Effector memory CD4-positive, alpha-beta T cell (primary cell): ENCODE measurements around the gene COPRS.
A peak's percentile ranks its signal among the peaks of the same experiment; 100 is the strongest.

Experiments used
- DNase-seq, 3 donors: peaks; one replicate each; pipeline ENCODE4 v3.0.0-alpha.2; 2020
- H3K27ac ChIP-seq: 2 replicates; pipeline ENCODE4 v1.7.0; 2013; ENCODE audit warnings: mild to moderate bottlenecking, low read length, moderate library complexity; ENCODE audit not compliant: insufficient read depth, poor library complexity, severe bottlenecking
- H3K27me3 ChIP-seq: replicated peaks from 2 replicates; pipeline ENCODE4 v1.7.0; 2013; ENCODE audit warnings: mild to moderate bottlenecking, low read length; ENCODE audit not compliant: insufficient read depth, control insufficient read depth, poor library complexity, severe bottlenecking
- H3K36me3 ChIP-seq: 2 replicates; pipeline ENCODE4 v1.7.0; 2013; ENCODE audit warnings: mild to moderate bottlenecking, low read length, moderate library complexity; ENCODE audit not compliant: control insufficient read depth, insufficient read depth
- H3K4me1 ChIP-seq: 2 replicates; pipeline ENCODE4 v1.7.0; 2013; ENCODE audit warnings: low read length, mild to moderate bottlenecking; ENCODE audit not compliant: control insufficient read depth, insufficient read depth, poor library complexity, severe bottlenecking
- H3K4me3 ChIP-seq: 2 replicates; pipeline ENCODE4 v1.7.0; 2013; ENCODE audit warnings: low read length, low read depth, mild to moderate bottlenecking; ENCODE audit not compliant: insufficient read depth, poor library complexity, severe bottlenecking
- H3K9me3 ChIP-seq: 2 replicates; pipeline ENCODE4 v1.7.0; 2013; ENCODE audit warnings: mild to moderate bottlenecking, low read length, moderate library complexity; ENCODE audit not compliant: control insufficient read depth

The COPRS gene

DNA sequence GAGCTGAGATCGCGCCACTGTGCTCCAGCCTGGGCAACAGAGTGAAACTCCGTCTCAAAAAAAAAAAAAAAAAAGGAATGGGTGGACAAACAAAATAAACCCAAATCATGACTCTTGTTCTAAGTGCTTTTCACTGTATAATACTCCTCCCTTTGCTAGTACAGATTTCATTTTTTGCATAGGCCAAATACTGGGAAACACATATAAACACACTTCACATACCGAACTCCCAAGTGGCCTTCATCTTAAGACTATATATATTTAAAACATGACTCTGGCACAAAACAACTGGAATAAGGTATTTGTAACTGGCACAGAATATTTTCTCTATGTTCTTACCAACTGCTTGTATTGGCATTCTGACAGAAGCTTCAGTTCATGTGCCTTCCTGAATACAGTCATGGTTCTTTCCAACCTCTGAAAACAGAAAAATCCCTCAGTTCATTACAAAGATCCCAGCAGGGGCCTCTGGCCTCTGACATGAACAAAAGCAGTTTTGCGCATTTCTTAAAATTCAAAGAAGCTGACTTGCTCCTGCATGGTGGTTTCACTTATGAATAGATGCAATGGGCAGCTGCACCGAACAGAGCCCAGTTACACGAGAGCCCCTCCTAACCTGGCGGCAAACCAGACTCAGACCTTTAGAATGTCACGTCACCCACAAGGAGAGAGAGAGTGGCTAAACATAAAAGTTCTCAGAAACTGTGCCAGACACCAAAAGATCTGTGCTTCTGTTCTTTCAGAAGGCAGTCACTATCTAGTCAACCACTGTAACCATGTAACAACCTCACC, 19.1 kb upstream of the COPRS start:
- Histone ChIP-seq H3K4me1 (no peaks in the 10 kb centered on the region), H3K27ac (no peak overlapping the region), H3K9me3 (no peaks in the 10 kb centered on the region), H3K27me3 (no peaks in the 10 kb centered on the region), H3K36me3 (peaks cover 65% of the 10 kb centered on the region), H3K4me3 (no peak overlapping the region)
- DNase-seq: no peak

DNA sequence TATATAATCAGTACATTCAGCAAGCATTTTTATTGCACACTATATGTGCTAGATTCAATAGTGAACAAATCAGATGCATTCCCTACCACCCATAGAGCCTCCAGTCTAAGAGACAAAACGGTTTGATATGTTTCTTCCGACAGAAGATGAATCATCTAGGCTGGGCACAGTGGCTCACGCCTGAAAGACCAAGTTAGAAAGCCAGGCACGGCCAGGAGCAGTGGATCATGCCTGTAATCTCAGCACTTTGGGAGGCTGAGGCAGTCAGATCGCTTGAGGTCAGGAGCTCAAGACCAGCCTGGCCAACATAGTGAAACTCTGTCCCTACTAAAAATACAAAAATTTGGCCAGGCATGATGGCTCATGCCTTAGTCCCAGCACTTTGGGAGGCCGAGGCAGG, 18.3 kb upstream of the COPRS start:
- no peak overlapping the region for H3K27ac ChIP-seq
- H3K36me3 ChIP-seq: peaks cover 71% of the 10 kb centered on the region
- no peak overlapping the region for H3K4me3 ChIP-seq
- no peaks in the 10 kb centered on the region for H3K27me3 ChIP-seq
- H3K4me1 ChIP-seq: no peaks in the 10 kb centered on the region
- no peaks in the 10 kb centered on the region for H3K9me3 ChIP-seq
- no peak for DNase-seq

DNA sequence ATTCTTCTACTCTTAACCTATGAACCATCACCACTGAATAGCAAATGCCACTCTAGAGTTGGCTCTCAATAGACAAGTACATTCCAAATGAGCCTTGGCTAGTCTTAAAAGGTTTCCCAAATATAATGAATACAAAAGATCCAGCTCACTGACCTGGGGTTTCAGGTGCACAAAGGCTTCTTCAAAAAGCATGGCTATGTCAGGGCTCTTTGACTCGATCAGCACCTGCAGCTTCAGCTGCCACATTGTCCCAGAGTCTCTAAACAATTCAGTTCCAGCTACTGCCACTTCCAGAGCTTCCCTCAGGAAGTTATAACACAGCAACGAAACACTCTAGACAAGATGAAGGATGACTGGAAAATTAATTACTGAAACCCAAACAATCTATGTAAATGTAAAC, 16.0 kb upstream of the COPRS start:
- Histone ChIP-seq H3K36me3 (peaks cover 58% of the 10 kb centered on the region), H3K4me1 (no peaks in the 10 kb centered on the region), H3K9me3 (no peaks in the 10 kb centered on the region), H3K27me3 (no peaks in the 10 kb centered on the region), H3K27ac (no peak overlapping the region), H3K4me3 (no peak overlapping the region)
- DNase-seq: no peak

DNA sequence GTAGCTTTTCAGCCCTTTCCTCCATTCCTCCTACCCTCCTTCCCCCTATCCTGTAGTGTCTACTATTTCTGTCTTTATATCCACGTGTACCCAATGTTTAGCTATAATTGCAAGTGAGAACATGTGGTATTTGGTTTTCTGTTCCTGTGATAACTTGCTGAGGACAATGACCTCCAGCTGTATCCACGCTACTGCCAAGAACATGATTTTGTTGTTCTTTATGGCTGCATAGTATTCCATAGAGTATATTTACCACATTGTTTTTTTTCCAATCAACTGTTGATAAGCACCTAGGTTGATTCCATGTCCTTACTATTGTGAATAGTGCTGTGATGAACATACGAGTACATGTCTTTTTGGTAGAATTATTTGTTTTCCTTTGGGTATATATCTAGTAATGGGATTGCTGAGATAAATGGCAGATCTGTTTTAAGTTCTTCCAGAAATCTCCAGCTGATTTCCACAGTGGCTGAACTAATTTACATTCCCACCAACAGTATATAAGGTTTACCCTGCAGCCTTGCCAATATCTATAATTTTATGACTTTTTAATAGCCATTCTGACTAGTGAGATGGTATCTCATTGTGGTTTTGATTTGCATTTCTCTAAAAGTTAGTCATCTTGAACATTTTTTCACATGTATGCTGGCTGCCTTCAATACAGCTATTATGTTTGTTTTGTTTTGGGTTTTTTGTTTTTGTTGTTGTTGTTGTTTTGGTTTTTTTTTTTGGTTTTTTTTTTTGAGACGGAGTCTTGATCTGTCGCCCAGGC, 10.9 kb upstream of the COPRS start:
- no peak for DNase-seq
- Histone ChIP-seq H3K27me3 (no peaks in the 10 kb centered on the region), H3K9me3 (no peaks in the 10 kb centered on the region), H3K4me3 (no peak overlapping the region), H3K27ac (no peak overlapping the region), H3K36me3 (peaks cover 60% of the 10 kb centered on the region), H3K4me1 (no peaks in the 10 kb centered on the region)

DNA sequence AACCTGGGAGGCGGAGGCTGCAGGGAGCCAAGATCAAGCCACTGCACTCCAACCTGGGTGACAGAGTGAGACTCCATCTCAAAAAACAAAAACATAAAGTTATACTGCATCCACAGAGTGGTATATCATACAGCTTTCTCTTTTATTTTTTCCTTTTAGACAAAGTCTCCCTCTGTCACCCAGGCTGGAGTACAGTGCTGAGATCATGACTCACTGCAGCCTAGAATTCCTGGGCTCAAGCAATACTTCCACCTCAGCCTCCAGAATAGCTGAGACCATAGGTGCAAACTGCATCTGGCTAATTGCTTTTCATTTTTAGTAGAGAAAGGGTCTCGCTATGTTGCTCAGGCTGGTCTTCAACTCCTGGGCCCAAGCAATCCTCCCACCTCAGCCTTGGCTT, 10.0 kb upstream of the COPRS start:
- DNase-seq: no peak
- no peaks in the 10 kb centered on the region for H3K9me3 ChIP-seq

DNA sequence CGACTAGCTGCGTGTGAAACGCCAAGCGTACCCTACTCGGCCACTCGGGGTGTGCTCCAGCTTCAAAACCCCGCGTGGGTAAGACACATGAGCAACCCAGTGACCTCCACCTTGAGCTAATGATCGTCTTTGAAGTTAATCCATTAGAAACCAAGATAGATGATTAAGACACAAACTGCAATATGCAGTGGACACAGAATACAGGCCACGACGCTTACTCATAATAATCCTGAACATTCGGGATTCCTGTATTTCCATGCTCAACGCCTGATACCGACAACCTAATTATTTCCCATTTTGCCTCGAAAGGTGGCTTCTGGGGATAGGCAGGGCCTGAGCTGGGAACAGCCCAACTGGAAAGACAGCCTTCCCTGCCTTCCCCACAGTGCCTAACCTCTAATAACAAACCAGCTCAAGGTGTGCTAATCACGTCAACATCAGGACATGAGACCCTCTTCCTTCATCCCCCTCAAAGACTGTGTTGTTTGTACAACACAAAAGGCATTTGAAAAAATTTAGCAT, 504 bp upstream of the COPRS start:
- H3K4me3 ChIP-seq: peak overlapping the region; percentile 51
- DNase-seq: no peak
- H3K9me3 ChIP-seq: no peaks in the 10 kb centered on the region
- peaks cover 6% of the 10 kb centered on the region for H3K4me1 ChIP-seq
- H3K36me3 ChIP-seq: peaks cover 7% of the 10 kb centered on the region
- no peaks in the 10 kb centered on the region for H3K27me3 ChIP-seq
- no peak overlapping the region for H3K27ac ChIP-seq

More for the DNA sequence above, 10.0 kb upstream of the COPRS start:
- no peaks in the 10 kb centered on the region for H3K4me1 ChIP-seq
- no peak overlapping the region for H3K27ac ChIP-seq
- H3K27me3 ChIP-seq: no peaks in the 10 kb centered on the region
- H3K4me3 ChIP-seq: no peak overlapping the region
- H3K36me3 ChIP-seq: peaks cover 59% of the 10 kb centered on the region

DNA sequence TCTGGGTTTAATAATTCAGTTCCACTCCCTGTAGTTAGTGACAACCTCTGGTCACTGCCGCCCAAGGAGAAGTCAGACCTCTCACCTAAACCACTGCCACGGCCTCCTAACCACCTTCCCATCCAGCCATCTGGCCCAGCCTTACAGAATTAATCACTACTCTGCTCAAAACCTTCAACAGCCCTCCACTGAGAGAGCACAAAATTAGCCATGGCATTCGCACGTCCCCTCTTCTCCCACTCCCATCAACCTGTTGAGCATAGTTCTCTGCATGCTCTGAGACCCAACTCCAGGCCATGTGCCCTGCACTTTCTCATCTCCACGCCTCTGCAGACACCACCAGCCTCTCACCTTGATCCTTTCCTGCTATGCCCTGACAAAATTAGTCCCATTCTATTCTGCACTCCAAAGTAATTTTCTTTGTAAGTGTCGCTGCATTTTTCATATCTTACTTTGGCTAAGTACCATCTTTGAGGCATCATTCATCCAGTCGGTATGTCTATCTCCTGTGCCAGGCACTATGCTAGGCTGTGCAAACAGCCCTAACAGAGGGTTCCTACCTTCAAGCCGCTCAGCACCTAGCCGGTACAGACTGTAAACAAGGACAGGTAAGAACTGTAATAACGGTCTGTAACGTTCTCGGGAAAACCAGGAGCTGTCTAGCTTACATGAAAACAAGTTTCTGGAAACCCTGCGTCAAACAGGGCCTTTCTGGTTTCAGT, 963 bp downstream of the COPRS start:
- Histone ChIP-seq H3K4me1 (peaks cover 6% of the 10 kb centered on the region), H3K36me3 (peaks cover 4% of the 10 kb centered on the region), H3K27me3 (no peaks in the 10 kb centered on the region), H3K9me3 (no peaks in the 10 kb centered on the region), H3K4me3 (peak overlapping the region; percentile 66), H3K27ac (no peak overlapping the region)
- DNase-seq: no peak

DNA sequence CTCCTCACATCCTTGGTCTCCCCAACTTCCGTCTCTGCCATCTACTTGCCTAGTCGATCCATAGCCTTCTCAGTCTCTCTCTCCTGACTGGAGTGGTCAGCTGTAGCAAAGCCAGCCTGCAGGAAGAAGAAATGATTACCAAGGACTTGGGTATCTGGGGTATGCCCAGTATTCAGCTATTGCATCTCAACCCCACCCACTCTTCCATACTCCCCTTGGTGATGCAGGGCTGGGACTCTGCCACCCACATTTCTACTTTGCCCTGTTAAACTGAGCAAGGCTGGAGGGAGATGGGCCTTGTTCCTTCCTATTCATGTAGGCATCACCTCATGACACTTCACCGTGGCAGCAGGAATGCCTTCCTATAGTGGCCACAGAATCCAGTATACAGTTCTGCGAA, 2.3 kb downstream of the COPRS start:
- Histone ChIP-seq H3K27ac (no peak overlapping the region), H3K36me3 (no peaks in the 10 kb centered on the region), H3K9me3 (no peaks in the 10 kb centered on the region), H3K4me1 (peaks cover 6% of the 10 kb centered on the region), H3K27me3 (no peaks in the 10 kb centered on the region), H3K4me3 (no peak overlapping the region)
- no peak for DNase-seq

DNA sequence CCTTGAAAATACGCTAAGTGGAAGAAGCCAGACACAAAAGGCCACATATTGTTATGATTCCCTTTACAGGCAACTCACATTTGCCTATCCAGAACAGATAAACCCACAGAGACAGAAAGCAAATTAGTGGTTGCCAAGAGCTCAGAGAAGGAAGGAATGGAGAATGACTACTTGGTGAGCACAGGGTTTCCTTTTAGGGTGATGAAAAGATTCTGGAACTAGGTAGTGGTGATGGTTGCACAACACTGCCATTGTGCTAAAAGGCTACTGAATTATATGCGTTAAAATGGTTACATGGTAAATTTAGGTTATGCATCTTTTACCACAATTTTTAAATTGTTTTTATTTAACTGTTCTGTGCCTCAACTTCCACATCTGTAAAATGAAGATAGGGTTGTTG, 4.4 kb downstream of the COPRS start:
- Histone ChIP-seq H3K4me3 (no peak overlapping the region), H3K27ac (no peak overlapping the region), H3K36me3 (no peaks in the 10 kb centered on the region), H3K27me3 (no peaks in the 10 kb centered on the region), H3K4me1 (peaks cover 6% of the 10 kb centered on the region), H3K9me3 (no peaks in the 10 kb centered on the region)
- DNase-seq: no peak
